Hepatocyte (in vitro differentiated cells): ENCODE results near the gene DHRS3. TPM values are rescaled to one million over a fixed set of nuclear protein-coding genes. Genes with fewer than 3 reads are reported as not detected.

Source experiments
- DNase-seq: peaks from one replicate; pipeline ENCODE4 v3.0.0-alpha.2; 2016; ENCODE audit warnings: low spot score
- H2AFZ ChIP-seq: fragments of 200-600 bp; sonication (generic); 2 replicates; pipeline ENCODE4 v1.6.0; 2016; ENCODE audit warnings: antibody characterized with exemption, mild to moderate bottlenecking
- H3K27ac ChIP-seq: fragments of 200-600 bp; sonication (generic); 2 replicates; pipeline ENCODE4 v1.5.1; 2016; ENCODE audit warnings: mild to moderate bottlenecking
- H3K27me3 ChIP-seq: fragments of 200-600 bp; sonication (generic); 2 replicates; pipeline ENCODE4 v1.6.1; 2016
- H3K36me3 ChIP-seq: fragments of 200-600 bp; sonication (generic); replicated peaks from 2 replicates; pipeline ENCODE4 v1.5.1; 2016; ENCODE audit warnings: low read depth; ENCODE audit not compliant: insufficient read depth
- H3K4me1 ChIP-seq: fragments of 200-600 bp; sonication (generic); 2 replicates; pipeline ENCODE4 v1.5.1; 2016; ENCODE audit warnings: mild to moderate bottlenecking, moderate library complexity; ENCODE audit not compliant: insufficient read depth
- H3K4me2 ChIP-seq: fragments of 200-600 bp; sonication (generic); 2 replicates; pipeline ENCODE4 v1.6.0; 2016
- H3K4me3 ChIP-seq: fragments of 200-600 bp; sonication (generic); 2 replicates; pipeline ENCODE4 v1.5.1; 2016; ENCODE audit warnings: mild to moderate bottlenecking
- H3K79me2 ChIP-seq: fragments of 200-600 bp; sonication (generic); 2 replicates; pipeline ENCODE4 v1.6.0; 2017; ENCODE audit warnings: mild to moderate bottlenecking
- H3K9me2 ChIP-seq: fragments of 200-600 bp; sonication (generic); replicated peaks from 2 replicates; pipeline ENCODE4 v1.6.0; 2017; ENCODE audit warnings: mild to moderate bottlenecking; ENCODE audit not compliant: insufficient read depth
- H3K9me3 ChIP-seq: fragments of 200-600 bp; sonication (generic); 2 replicates; pipeline ENCODE4 v1.5.1; 2016; ENCODE audit warnings: low read depth, mild to moderate bottlenecking
- H4K20me1 ChIP-seq: fragments of 200-600 bp; sonication (generic); 2 replicates; pipeline ENCODE4 v1.6.0; 2016; ENCODE audit warnings: mild to moderate bottlenecking; ENCODE audit not compliant: insufficient read depth, poor library complexity, severe bottlenecking
- CTCF ChIP-seq: fragments of 200-600 bp; sonication (generic); IDR thresholded peaks from 2 replicates; pipeline ENCODE4 v1.5.1; 2016; ENCODE audit warnings: antibody characterized with exemption, mild to moderate bottlenecking; ENCODE audit not compliant: poor library complexity
- EZH2 ChIP-seq: fragments of 200-600 bp; sonication (generic); IDR thresholded peaks from 2 replicates; pipeline ENCODE4 v1.6.1; 2016; ENCODE audit warnings: antibody characterized with exemption, mild to moderate bottlenecking, borderline replicate concordance
- EZH2phosphoT487 ChIP-seq: fragments of 200-600 bp; sonication (generic); IDR thresholded peaks from one replicate; pipeline ENCODE4 v1.6.1; 2018; ENCODE audit warnings: antibody characterized with exemption, mild to moderate bottlenecking, low read depth, moderate library complexity; ENCODE audit not compliant: unreplicated experiment, severe bottlenecking
- WGBS: methylation state at CpG from one replicate; pipeline ENCODE4 v1.1.6; 2016; ENCODE audit warnings: low lambda C conversion rate; ENCODE audit errors: missing lambda C conversion rate; 5-methylcytosine and 5-hydroxymethylcytosine counted together
- polyA plus RNA-seq: library from polyadenylated mRNA; unstranded; fragments of >200 nt; fragmentation: Nextera tagmentation; extraction: Ambion mirVana; gene quantifications from 2 replicates; pipeline ENCODE4 v1.2.1, GENCODE V29; 2016
- total RNA-seq: library from RNA; depleted of rRNA; stranded (reverse); fragments of >200 nt; gene quantifications from 2 replicates; pipeline ENCODE4 v1.2.3, GENCODE V29; 2014

Gene DHRS3
- total and polyA plus RNA-seq, 2 experiments from 2014 or later: 75.9 to 103 TPM

GRCh38 chr1:12591267-12591938 lies 26.6 kb downstream of the DHRS3 start:
- peaks cover 31% of the 10 kb centered on the region for H3K4me1 ChIP-seq
- H3K9me2 ChIP-seq: no peaks in the 10 kb centered on the region
- TF ChIP-seq EZH2 (no peak), EZH2phosphoT487 (no peak), CTCF (no peak)
- H3K4me2 ChIP-seq: no peak overlapping the region
- 91% methylated on average over 19 of the region's 19 CpGs for WGBS
- DNase-seq: no peak
- no peaks in the 10 kb centered on the region for H3K36me3 ChIP-seq
- no peak overlapping the region for H3K27ac ChIP-seq
- peaks cover 85% of the 10 kb centered on the region for H3K79me2 ChIP-seq
- peaks cover 3% of the 10 kb centered on the region for H4K20me1 ChIP-seq
- H2AFZ ChIP-seq: no peak overlapping the region
- H3K27me3 ChIP-seq: no peaks in the 10 kb centered on the region
- no peak overlapping the region for H3K4me3 ChIP-seq
- H3K9me3 ChIP-seq: no peaks in the 10 kb centered on the region

GRCh38 chr1:12588695-12589094 lies 29.3 kb downstream of the DHRS3 start:
- Histone ChIP-seq H3K9me3 (no peaks in the 10 kb centered on the region), H3K4me2 (no peak overlapping the region), H2AFZ (no peak overlapping the region), H3K79me2 (peaks cover 96% of the 10 kb centered on the region), H3K36me3 (no peaks in the 10 kb centered on the region), H4K20me1 (peaks cover 12% of the 10 kb centered on the region), H3K4me3 (no peak overlapping the region), H3K27ac (peak overlapping the region; percentile 35), H3K9me2 (no peaks in the 10 kb centered on the region), H3K4me1 (peaks cover 6% of the 10 kb centered on the region), H3K27me3 (no peaks in the 10 kb centered on the region)
- 73% methylated on average over 8 of the region's 8 CpGs for WGBS
- no peak for DNase-seq
- no peak for TF ChIP-seq EZH2
- no peak for TF ChIP-seq EZH2phosphoT487
- TF ChIP-seq CTCF: no peak

GRCh38 chr1:12587981-12588640 lies 29.9 kb downstream of the DHRS3 start:
- H3K9me2 ChIP-seq: no peaks in the 10 kb centered on the region
- H3K4me3 ChIP-seq: no peak overlapping the region
- H3K4me1 ChIP-seq: peaks cover under 1% of the 10 kb centered on the region
- peak overlapping the region; percentile 35 for H3K27ac ChIP-seq
- H3K36me3 ChIP-seq: no peaks in the 10 kb centered on the region
- peaks cover 94% of the 10 kb centered on the region for H3K79me2 ChIP-seq
- no peak overlapping the region for H2AFZ ChIP-seq
- no peak for DNase-seq
- no peak overlapping the region for H3K4me2 ChIP-seq
- no peak for TF ChIP-seq EZH2phosphoT487
- TF ChIP-seq CTCF: no peak
- TF ChIP-seq EZH2: no peak
- H3K9me3 ChIP-seq: no peaks in the 10 kb centered on the region
- 78% methylated on average over 7 of the region's 7 CpGs for WGBS
- H4K20me1 ChIP-seq: peaks cover 12% of the 10 kb centered on the region
- H3K27me3 ChIP-seq: no peaks in the 10 kb centered on the region
